22Rv1 (cell line): ENCODE measurements around the gene PRSS48.

Source experiments
- ZFX ChIP-seq: fragments of 450-650 bp; IDR thresholded peaks from 2 replicates; pipeline ENCODE4 v1.6.1; 2017; ENCODE audit warnings: antibody characterized with exemption, borderline replicate concordance
- TF ChIP-seq, protein P1 (sequence below): fragments of 450-650 bp; IDR thresholded peaks from 2 replicates; pipeline ENCODE4 v1.5.1; 2017; ENCODE audit warnings: mild to moderate bottlenecking

DNA sequence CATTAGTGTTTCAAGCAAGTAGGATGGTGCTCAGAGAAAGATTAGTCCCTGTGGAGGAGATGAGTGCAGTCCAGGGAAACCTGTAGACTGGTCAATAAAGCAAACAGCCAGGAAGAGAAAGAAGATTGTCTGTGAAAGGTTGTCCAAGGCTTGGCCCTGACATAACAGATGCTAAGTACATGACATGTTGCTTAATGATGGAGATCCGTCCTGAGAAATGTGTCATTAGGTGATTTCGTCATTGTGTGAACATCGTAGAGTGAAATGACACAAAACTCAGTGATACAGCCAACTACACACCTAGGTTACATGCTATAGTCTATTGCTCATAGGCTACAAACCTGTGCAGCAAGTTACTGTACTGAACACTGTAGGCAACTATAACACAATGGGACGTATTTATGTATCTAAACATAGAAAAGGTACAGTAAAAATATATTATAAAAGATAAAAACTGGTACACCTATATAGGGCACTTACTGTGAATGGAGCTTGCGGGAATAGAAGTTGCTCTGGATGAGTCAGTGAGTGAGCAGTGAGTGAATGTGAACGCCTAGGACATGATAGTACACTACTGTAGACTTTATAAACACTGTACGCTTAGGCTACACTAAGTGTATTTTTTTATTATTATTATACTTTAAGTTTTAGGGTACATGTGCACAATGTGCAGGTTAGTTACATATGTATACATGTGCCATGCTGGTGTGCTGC, 9.0 kb upstream of the PRSS48 start:
- TF ChIP-seq, protein P1, sequence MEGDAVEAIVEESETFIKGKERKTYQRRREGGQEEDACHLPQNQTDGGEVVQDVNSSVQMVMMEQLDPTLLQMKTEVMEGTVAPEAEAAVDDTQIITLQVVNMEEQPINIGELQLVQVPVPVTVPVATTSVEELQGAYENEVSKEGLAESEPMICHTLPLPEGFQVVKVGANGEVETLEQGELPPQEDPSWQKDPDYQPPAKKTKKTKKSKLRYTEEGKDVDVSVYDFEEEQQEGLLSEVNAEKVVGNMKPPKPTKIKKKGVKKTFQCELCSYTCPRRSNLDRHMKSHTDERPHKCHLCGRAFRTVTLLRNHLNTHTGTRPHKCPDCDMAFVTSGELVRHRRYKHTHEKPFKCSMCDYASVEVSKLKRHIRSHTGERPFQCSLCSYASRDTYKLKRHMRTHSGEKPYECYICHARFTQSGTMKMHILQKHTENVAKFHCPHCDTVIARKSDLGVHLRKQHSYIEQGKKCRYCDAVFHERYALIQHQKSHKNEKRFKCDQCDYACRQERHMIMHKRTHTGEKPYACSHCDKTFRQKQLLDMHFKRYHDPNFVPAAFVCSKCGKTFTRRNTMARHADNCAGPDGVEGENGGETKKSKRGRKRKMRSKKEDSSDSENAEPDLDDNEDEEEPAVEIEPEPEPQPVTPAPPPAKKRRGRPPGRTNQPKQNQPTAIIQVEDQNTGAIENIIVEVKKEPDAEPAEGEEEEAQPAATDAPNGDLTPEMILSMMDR, result no peak
- no peak for TF ChIP-seq ZFX
